Mesendoderm (in vitro differentiated cells): ENCODE results near the gene SH3BP1.
A peak's percentile ranks its signal among the peaks of the same experiment; 100 is the strongest.
"Not testable (repeated sequence)": the region's sequence is repeated elsewhere in the genome, so short reads cannot be mapped to it uniquely, and the experiment has no call there.

ENCODE experiments used
- DNase-seq: peaks from one replicate; pipeline ENCODE4 v3.0.0; 2013
- H2AK5ac ChIP-seq: 2 replicates; pipeline ENCODE4 v1.6.1; 2013; ENCODE audit warnings: low read length, inconsistent platforms
- H2BK120ac ChIP-seq: 2 replicates; pipeline ENCODE4 v1.6.1; 2013; ENCODE audit warnings: low read depth, mild to moderate bottlenecking, low read length, moderate library complexity, mixed read lengths
- H2BK15ac ChIP-seq: replicated peaks from 2 replicates; pipeline ENCODE4 v1.6.1; 2013; ENCODE audit warnings: low read depth, mild to moderate bottlenecking, moderate library complexity
- H2BK5ac ChIP-seq: 2 replicates; pipeline ENCODE4 v1.6.1; 2013; ENCODE audit warnings: low read length, inconsistent platforms
- H3K18ac ChIP-seq: 2 replicates; pipeline ENCODE4 v1.6.1; 2013; ENCODE audit warnings: mild to moderate bottlenecking, low read length, mixed read lengths
- H3K23ac ChIP-seq: one replicate; pipeline ENCODE4 v1.6.1; 2013; ENCODE audit warnings: low read length
- H3K27ac ChIP-seq: 2 replicates; pipeline ENCODE4 v1.5.1; 2013; ENCODE audit warnings: low read depth, mild to moderate bottlenecking, inconsistent platforms, low read length, moderate library complexity
- H3K27me3 ChIP-seq: 2 replicates; pipeline ENCODE4 v1.6.1; 2013; ENCODE audit warnings: low read length, control low read depth, mild to moderate bottlenecking, inconsistent platforms; ENCODE audit not compliant: insufficient read depth, poor library complexity
- H3K36me3 ChIP-seq: 2 replicates; pipeline ENCODE4 v1.6.1; 2013; ENCODE audit warnings: low read length, inconsistent platforms; ENCODE audit not compliant: control insufficient read depth, insufficient read depth
- H3K4ac ChIP-seq: one replicate; pipeline ENCODE4 v1.6.1; 2013; ENCODE audit warnings: low read depth, mild to moderate bottlenecking, low read length, moderate library complexity
- H3K4me1 ChIP-seq: 2 replicates; pipeline ENCODE4 v1.6.1; 2013; ENCODE audit warnings: low read depth, low read length, inconsistent platforms; ENCODE audit not compliant: control insufficient read depth
- H3K4me2 ChIP-seq: 2 replicates; pipeline ENCODE4 v1.6.1; 2013; ENCODE audit warnings: low read length
- H3K4me3 ChIP-seq: 2 replicates; pipeline ENCODE4 v1.5.1; 2013; ENCODE audit warnings: mild to moderate bottlenecking, low read length
- H3K56ac ChIP-seq: one replicate; pipeline ENCODE4 v1.6.1; 2013; ENCODE audit warnings: low read length
- H3K79me1 ChIP-seq: 2 replicates; pipeline ENCODE4 v1.6.1; 2013; ENCODE audit warnings: low read length, inconsistent platforms
- H3K79me2 ChIP-seq: 2 replicates; pipeline ENCODE4 v1.6.1; 2013; ENCODE audit warnings: mild to moderate bottlenecking, low read length; ENCODE audit not compliant: control insufficient read depth, insufficient read depth
- H3K9ac ChIP-seq: 2 replicates; pipeline ENCODE4 v1.6.1; 2013; ENCODE audit warnings: low read length, inconsistent platforms
- H4K5ac ChIP-seq: one replicate; pipeline ENCODE4 v1.6.1; 2013; ENCODE audit warnings: low read length
- H4K8ac ChIP-seq: one replicate; pipeline ENCODE4 v1.6.1; 2013; ENCODE audit warnings: low read depth, mild to moderate bottlenecking, control low read depth, low read length, moderate library complexity
- WGBS: extraction: QIAGEN DNeasy Blood & Tissue Kit; methylation state at CpG from one replicate; pipeline ENCODE4 v1.1.7; 2013; ENCODE audit warnings: low lambda C conversion rate, missing lambda C conversion rate; ENCODE audit not compliant: insufficient coverage; ENCODE audit errors: extremely low coverage; 5-methylcytosine and 5-hydroxymethylcytosine counted together

Gene SH3BP1

GRCh38 chr22:37601203-37601539, 38.3 kb upstream of the SH3BP1 start:
- Histone ChIP-seq H3K4ac (no peak overlapping the region), H2BK5ac (no peak overlapping the region), H3K36me3 (no peaks in the 10 kb centered on the region), H3K27ac (no peak overlapping the region), H3K4me3 (no peak overlapping the region), H3K18ac (no peak overlapping the region), H3K9ac (peak overlapping the region; percentile 3), H4K5ac (no peak overlapping the region), H3K79me1 (no peaks in the 10 kb centered on the region), H2BK15ac (no peak overlapping the region), H2BK120ac (no peak overlapping the region), H3K79me2 (no peaks in the 10 kb centered on the region), H3K27me3 (no peaks in the 10 kb centered on the region), H2AK5ac (no peak overlapping the region), H3K4me2 (no peak overlapping the region), H4K8ac (no peak overlapping the region), H3K56ac (peak overlapping the region; percentile 73), H3K4me1 (peaks cover 3% of the 10 kb centered on the region), H3K23ac (no peak overlapping the region)
- no CpG with 5 or more reads among the region's 4 CpGs for WGBS
- no peak for DNase-seq

DNA sequence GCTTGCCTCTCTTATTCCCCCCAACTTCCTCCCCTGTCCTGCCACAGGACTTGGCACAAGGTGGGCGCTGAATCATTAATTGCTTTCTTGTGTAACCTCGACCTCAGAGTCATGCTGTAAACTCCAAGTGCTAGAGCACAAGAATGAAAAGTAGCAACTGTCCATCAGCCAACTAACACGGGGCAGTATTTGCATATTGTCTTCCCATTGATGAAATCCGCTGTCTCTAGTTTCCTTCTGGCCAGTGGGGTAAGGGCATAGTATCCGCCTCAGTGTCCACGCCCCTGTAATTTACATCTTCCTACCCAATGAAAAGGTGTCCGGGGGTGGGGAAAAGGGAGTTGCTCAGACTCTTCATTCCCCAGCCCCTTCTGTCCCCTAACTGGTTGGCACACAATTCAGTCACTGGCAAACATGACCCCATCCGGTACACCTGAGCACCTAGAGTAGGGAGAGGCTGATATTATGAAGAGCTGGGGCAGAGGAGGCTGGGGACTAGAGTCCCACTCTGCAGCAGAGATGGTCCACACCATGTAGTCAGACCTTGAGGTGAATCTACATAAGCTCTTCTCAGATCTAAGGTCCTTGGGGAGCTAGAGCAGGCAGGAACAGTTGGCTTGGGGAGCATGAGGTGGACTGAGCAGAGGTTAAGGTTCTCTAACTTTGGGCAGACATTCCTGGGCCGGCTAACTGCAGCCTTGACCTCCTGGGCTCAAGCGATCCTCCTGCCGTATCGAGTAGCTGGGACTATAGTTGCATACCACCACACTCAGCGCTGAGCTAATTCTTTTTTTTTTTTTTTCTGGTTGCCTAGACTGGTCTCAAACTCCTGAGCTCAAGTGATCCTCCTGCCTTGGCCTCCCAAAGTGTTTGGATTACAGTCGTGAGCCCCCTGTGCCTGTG, 37.7 kb upstream of the SH3BP1 start:
- no peaks in the 10 kb centered on the region for H3K79me2 ChIP-seq
- no CpG with 5 or more reads among the region's 14 CpGs for WGBS
- H2BK15ac ChIP-seq = no peak overlapping the region
- H2AK5ac ChIP-seq = no peak overlapping the region
- peaks cover 3% of the 10 kb centered on the region for H3K4me1 ChIP-seq
- H4K8ac ChIP-seq = no peak overlapping the region
- H3K9ac ChIP-seq = peak overlapping the region; percentile 3
- H2BK5ac ChIP-seq = no peak overlapping the region
- no peak overlapping the region for H4K5ac ChIP-seq
- no peak overlapping the region for H3K4me2 ChIP-seq
- no peak overlapping the region for H3K4me3 ChIP-seq
- no peak overlapping the region for H3K18ac ChIP-seq
- H2BK120ac ChIP-seq = no peak overlapping the region
- no peaks in the 10 kb centered on the region for H3K36me3 ChIP-seq
- H3K23ac ChIP-seq = no peak overlapping the region
- no peak overlapping the region for H3K27ac ChIP-seq
- H3K79me1 ChIP-seq = no peaks in the 10 kb centered on the region
- H3K56ac ChIP-seq = peak overlapping the region; percentile 57
- no peak overlapping the region for H3K4ac ChIP-seq
- H3K27me3 ChIP-seq = no peaks in the 10 kb centered on the region
- DNase-seq = peak; percentile 96

DNA sequence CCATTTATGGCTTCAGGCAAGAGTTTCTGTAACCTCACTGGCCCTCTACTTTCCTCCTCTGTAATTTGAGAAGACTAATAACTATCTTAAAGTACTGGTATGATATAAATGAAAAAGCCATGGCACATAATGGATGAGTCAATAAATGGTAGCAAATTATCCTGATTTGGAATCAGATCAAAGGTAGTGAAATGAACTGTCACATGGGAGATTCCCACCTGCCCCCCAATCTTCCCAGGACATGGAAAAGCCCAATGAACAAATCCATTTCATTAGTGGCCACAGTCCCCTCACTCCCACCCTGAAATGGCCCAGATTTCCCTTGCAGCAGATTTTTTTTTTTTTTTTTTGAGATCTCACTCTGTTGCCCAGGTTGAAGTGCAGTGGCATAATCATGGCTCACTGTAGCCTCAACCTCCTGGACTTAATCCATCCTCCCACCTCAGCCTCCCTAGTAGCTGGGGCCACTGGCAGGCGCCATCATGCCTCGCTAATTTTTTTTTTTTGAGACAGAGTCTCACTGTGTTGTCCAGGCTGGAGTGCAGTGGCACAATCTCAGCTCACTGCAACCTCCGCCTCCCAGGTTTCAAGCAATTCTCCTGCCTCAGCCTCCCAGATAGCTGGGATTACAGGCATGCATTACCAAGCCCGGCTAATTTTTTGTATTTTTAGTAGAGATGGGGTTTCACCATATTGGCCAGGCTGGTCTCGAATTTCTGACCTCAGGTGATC, 36.8 kb upstream of the SH3BP1 start:
- H3K4me1 ChIP-seq, H3K36me3 ChIP-seq, H3K9ac ChIP-seq, H3K4me2 ChIP-seq, H2BK15ac ChIP-seq, H2AK5ac ChIP-seq, H4K5ac ChIP-seq, H3K79me2 ChIP-seq, H3K4ac ChIP-seq, H3K79me1 ChIP-seq, H2BK120ac ChIP-seq, H3K18ac ChIP-seq, H2BK5ac ChIP-seq, DNase-seq, H3K56ac ChIP-seq, H3K27ac ChIP-seq, H3K4me3 ChIP-seq, H3K23ac ChIP-seq, H3K27me3 ChIP-seq, H4K8ac ChIP-seq: not testable (repeated sequence)
- no CpG with 5 or more reads among the region's 5 CpGs for WGBS

- H3K4me1 ChIP-seq = peaks cover 3% of the 10 kb centered on the region
- WGBS = no CpG with 5 or more reads among the region's 6 CpGs
Measured at GRCh38 chr22:37604074-37604473, 35.4 kb upstream of the SH3BP1 start.

GRCh38 chr22:37604875-37605274, 34.6 kb upstream of the SH3BP1 start:
- Histone ChIP-seq H3K9ac (no peak overlapping the region), H3K4me1 (peaks cover 3% of the 10 kb centered on the region), H3K4me2 (no peak overlapping the region), H3K27ac (no peak overlapping the region), H3K18ac (no peak overlapping the region), H4K8ac (no peak overlapping the region), H2AK5ac (no peak overlapping the region), H2BK5ac (no peak overlapping the region), H3K4me3 (no peak overlapping the region), H3K27me3 (no peaks in the 10 kb centered on the region), H4K5ac (no peak overlapping the region), H3K79me1 (peaks cover 2% of the 10 kb centered on the region), H2BK15ac (no peak overlapping the region), H3K4ac (no peak overlapping the region), H3K56ac (no peak overlapping the region), H3K23ac (no peak overlapping the region), H3K36me3 (no peaks in the 10 kb centered on the region), H2BK120ac (no peak overlapping the region), H3K79me2 (no peaks in the 10 kb centered on the region)
- no CpG with 5 or more reads among the region's 5 CpGs for WGBS
- no peak for DNase-seq

More at GRCh38 chr22:37604074-37604473, 35.4 kb upstream of the SH3BP1 start:
- Histone ChIP-seq H3K79me2 (no peaks in the 10 kb centered on the region), H2AK5ac (no peak overlapping the region), H4K8ac (no peak overlapping the region), H3K79me1 (no peaks in the 10 kb centered on the region), H2BK5ac (no peak overlapping the region), H3K27me3 (no peaks in the 10 kb centered on the region), H3K4ac (no peak overlapping the region), H2BK15ac (no peak overlapping the region), H3K9ac (no peak overlapping the region), H3K18ac (no peak overlapping the region), H3K36me3 (no peaks in the 10 kb centered on the region), H4K5ac (no peak overlapping the region), H3K23ac (no peak overlapping the region), H2BK120ac (no peak overlapping the region), H3K27ac (no peak overlapping the region), H3K56ac (no peak overlapping the region), H3K4me3 (no peak overlapping the region), H3K4me2 (no peak overlapping the region)
- no peak for DNase-seq
